ENCODE data around the gene UPK2. TPM values are rescaled to one million over a fixed set of nuclear protein-coding genes. Genes with fewer than 3 reads are reported as not detected.

Gene UPK2
- polyA plus RNA-seq, 1 donor from 2014 or later, result not detected

GRCh38 chr11:118975771-118976709 lies 19.9 kb downstream of the UPK2 start:
- Histone ChIP-seq H3K27ac (ENCODE audit: low read length) (no peak overlapping the region), H3K9me3 (ENCODE audit: low read length) (no peaks in the 10 kb centered on the region), H3K4me2 (ENCODE audit: low read length) (no peak overlapping the region), H3K9me2 (ENCODE audit: insufficient read depth, low read length) (no peaks in the 10 kb centered on the region), H3K27me3 (ENCODE audit: insufficient read depth, low read depth, low read length) (no peaks in the 10 kb centered on the region), H4K20me1 (ENCODE audit: insufficient read depth) (no peaks in the 10 kb centered on the region), H3K4me3 (ENCODE audit: low read length) (no peak overlapping the region), H3K36me3 (ENCODE audit: insufficient read depth, low read length) (no peaks in the 10 kb centered on the region), H2AFZ (ENCODE audit: low read depth, low read length) (no peak overlapping the region), H3K79me2 (replicated peaks; ENCODE audit: insufficient read depth, low read length) (no peaks in the 10 kb centered on the region), H3F3A (ENCODE audit: insufficient read depth, low read length, poor library complexity, severe bottlenecking) (no peaks in the 10 kb centered on the region), H3K9ac (ENCODE audit: low read length) (no peak overlapping the region)
- TF ChIP-seq SMC3 (conservative IDR thresholded peaks at IDR 0.05; ENCODE audit: poor library complexity) (no peak), EZH2 (IDR thresholded peaks at IDR 0.05; ENCODE audit: borderline replicate concordance, insufficient read depth, low read length, poor library complexity, severe bottlenecking) (no peak), MXI1 (conservative IDR thresholded peaks at IDR 0.05; ENCODE audit: poor library complexity, severe bottlenecking) (no peak), EP300 (conservative IDR thresholded peaks at IDR 0.05; ENCODE audit: poor library complexity, severe bottlenecking) (no peak), RAD21 (conservative IDR thresholded peaks at IDR 0.05) (no peak), POLR2AphosphoS5 (IDR thresholded peaks at IDR 0.05) (no peak), TAF1 (IDR thresholded peaks at IDR 0.05; ENCODE audit: low read depth) (no peak)
- TF ChIP-seq, protein P1, sequence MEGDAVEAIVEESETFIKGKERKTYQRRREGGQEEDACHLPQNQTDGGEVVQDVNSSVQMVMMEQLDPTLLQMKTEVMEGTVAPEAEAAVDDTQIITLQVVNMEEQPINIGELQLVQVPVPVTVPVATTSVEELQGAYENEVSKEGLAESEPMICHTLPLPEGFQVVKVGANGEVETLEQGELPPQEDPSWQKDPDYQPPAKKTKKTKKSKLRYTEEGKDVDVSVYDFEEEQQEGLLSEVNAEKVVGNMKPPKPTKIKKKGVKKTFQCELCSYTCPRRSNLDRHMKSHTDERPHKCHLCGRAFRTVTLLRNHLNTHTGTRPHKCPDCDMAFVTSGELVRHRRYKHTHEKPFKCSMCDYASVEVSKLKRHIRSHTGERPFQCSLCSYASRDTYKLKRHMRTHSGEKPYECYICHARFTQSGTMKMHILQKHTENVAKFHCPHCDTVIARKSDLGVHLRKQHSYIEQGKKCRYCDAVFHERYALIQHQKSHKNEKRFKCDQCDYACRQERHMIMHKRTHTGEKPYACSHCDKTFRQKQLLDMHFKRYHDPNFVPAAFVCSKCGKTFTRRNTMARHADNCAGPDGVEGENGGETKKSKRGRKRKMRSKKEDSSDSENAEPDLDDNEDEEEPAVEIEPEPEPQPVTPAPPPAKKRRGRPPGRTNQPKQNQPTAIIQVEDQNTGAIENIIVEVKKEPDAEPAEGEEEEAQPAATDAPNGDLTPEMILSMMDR (IDR thresholded peaks at IDR 0.05; ENCODE audit: poor library complexity, severe bottlenecking), result no peak
- TF ChIP-seq, protein P2, sequence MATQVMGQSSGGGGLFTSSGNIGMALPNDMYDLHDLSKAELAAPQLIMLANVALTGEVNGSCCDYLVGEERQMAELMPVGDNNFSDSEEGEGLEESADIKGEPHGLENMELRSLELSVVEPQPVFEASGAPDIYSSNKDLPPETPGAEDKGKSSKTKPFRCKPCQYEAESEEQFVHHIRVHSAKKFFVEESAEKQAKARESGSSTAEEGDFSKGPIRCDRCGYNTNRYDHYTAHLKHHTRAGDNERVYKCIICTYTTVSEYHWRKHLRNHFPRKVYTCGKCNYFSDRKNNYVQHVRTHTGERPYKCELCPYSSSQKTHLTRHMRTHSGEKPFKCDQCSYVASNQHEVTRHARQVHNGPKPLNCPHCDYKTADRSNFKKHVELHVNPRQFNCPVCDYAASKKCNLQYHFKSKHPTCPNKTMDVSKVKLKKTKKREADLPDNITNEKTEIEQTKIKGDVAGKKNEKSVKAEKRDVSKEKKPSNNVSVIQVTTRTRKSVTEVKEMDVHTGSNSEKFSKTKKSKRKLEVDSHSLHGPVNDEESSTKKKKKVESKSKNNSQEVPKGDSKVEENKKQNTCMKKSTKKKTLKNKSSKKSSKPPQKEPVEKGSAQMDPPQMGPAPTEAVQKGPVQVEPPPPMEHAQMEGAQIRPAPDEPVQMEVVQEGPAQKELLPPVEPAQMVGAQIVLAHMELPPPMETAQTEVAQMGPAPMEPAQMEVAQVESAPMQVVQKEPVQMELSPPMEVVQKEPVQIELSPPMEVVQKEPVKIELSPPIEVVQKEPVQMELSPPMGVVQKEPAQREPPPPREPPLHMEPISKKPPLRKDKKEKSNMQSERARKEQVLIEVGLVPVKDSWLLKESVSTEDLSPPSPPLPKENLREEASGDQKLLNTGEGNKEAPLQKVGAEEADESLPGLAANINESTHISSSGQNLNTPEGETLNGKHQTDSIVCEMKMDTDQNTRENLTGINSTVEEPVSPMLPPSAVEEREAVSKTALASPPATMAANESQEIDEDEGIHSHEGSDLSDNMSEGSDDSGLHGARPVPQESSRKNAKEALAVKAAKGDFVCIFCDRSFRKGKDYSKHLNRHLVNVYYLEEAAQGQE (IDR thresholded peaks at IDR 0.05; ENCODE audit: borderline replicate concordance), result no peak

DNA sequence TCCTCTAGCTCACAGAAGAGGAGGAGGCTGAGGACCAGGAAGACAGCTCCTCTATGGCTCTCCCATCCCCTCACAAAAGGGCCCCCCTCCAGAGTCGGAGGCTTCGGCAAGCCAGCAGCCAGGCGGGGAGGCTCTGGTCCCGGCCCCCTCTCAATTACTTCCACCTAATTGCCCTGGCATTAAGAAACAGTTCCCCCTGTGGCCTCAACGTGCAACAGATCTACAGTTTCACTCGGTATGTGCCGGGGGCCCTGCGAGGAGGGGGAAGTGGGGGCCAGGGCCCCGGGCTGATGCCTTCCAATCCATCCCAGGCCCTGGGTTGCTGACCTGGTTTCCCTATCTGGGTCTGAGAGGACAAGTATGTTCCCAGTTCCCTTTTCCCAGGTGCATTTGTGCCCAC lies 23.3 kb downstream of the UPK2 start:
- TF ChIP-seq, protein P1 (IDR thresholded peaks at IDR 0.05; ENCODE audit: poor library complexity, severe bottlenecking), result no peak
- no peak for TF ChIP-seq SMC3 (conservative IDR thresholded peaks at IDR 0.05; ENCODE audit: poor library complexity)
- no peak for TF ChIP-seq EZH2 (IDR thresholded peaks at IDR 0.05; ENCODE audit: borderline replicate concordance, insufficient read depth, low read length, poor library complexity, severe bottlenecking)

More for the DNA sequence above, 23.3 kb downstream of the UPK2 start:
- no peaks in the 10 kb centered on the region for H3K9me3 ChIP-seq (ENCODE audit: low read length)
- H3K4me3 ChIP-seq (ENCODE audit: low read length), result no peak overlapping the region
- H3K9me2 ChIP-seq (ENCODE audit: insufficient read depth, low read length), result no peaks in the 10 kb centered on the region
- H3K9ac ChIP-seq (ENCODE audit: low read length), result no peak overlapping the region
- H4K20me1 ChIP-seq (ENCODE audit: insufficient read depth), result no peaks in the 10 kb centered on the region
- no peak overlapping the region for H3K27ac ChIP-seq (ENCODE audit: low read length)
- no peak overlapping the region for H2AFZ ChIP-seq (ENCODE audit: low read depth, low read length)
- no peak overlapping the region for H3K4me2 ChIP-seq (ENCODE audit: low read length)
- H3F3A ChIP-seq (ENCODE audit: insufficient read depth, low read length, poor library complexity, severe bottlenecking), result no peaks in the 10 kb centered on the region
- H3K79me2 ChIP-seq (replicated peaks; ENCODE audit: insufficient read depth, low read length), result no peaks in the 10 kb centered on the region
- no peaks in the 10 kb centered on the region for H3K36me3 ChIP-seq (ENCODE audit: insufficient read depth, low read length)
- no peaks in the 10 kb centered on the region for H3K27me3 ChIP-seq (ENCODE audit: insufficient read depth, low read depth, low read length)

Measured in neural cell (in vitro differentiated cells).